WTC11 (cell line): ENCODE data around the gene INSL3.

Source experiments
- ATF2 ChIP-seq: sonication (generic); formaldehyde crosslinking; IDR thresholded peaks from 2 replicates; pipeline ENCODE4 v1.8.1; 2022; ENCODE audit warnings: low read depth, missing genetic modification reagents, borderline replicate concordance
- CREB1 ChIP-seq: sonication (generic); formaldehyde crosslinking; IDR thresholded peaks from 2 replicates; pipeline ENCODE4 v1.8.0; 2023; ENCODE audit warnings: mild to moderate bottlenecking, missing genetic modification reagents
- CTCF ChIP-seq: fragments of 200-600 bp; IDR thresholded peaks from 2 replicates; pipeline ENCODE4 v1.8.0; 2022; ENCODE audit warnings: antibody characterized with exemption
- EMX1 ChIP-seq: fragments of 250-450 bp; sonication (Bioruptor Pico); IDR thresholded peaks from 2 replicates; pipeline ENCODE4 v1.8.0; 2021; ENCODE audit warnings: mild to moderate bottlenecking
- HMGA2 ChIP-seq: fragments of 250-450 bp; sonication (Bioruptor Pico); IDR thresholded peaks from 2 replicates; pipeline ENCODE4 v1.4.0; 2021; ENCODE audit warnings: mild to moderate bottlenecking, moderate library complexity
- JUN ChIP-seq: sonication (generic); formaldehyde crosslinking; IDR thresholded peaks from 2 replicates; pipeline ENCODE4 v1.8.0; 2023; ENCODE audit warnings: mild to moderate bottlenecking, missing genetic modification reagents
- MAX ChIP-seq: sonication (generic); formaldehyde crosslinking; IDR thresholded peaks from 2 replicates; pipeline ENCODE4 v1.8.0; 2022; ENCODE audit warnings: mild to moderate bottlenecking, missing genetic modification reagents
- MXD4 ChIP-seq: fragments of 250-450 bp; sonication (Bioruptor Pico); IDR thresholded peaks from 2 replicates; pipeline ENCODE4 v1.8.0; 2021; ENCODE audit warnings: mild to moderate bottlenecking, moderate library complexity, borderline replicate concordance
- NFYB ChIP-seq: sonication (generic); formaldehyde crosslinking; conservative IDR thresholded peaks from 2 replicates; pipeline ENCODE4 v1.8.0; 2022; ENCODE audit warnings: low read depth, missing genetic modification reagents
- NR2C2 ChIP-seq: sonication (generic); formaldehyde crosslinking; IDR thresholded peaks from 2 replicates; pipeline ENCODE4 v1.8.0; 2022; ENCODE audit warnings: mild to moderate bottlenecking, missing genetic modification reagents
- TP53 ChIP-seq: sonication (generic); formaldehyde crosslinking; IDR thresholded peaks from 2 replicates; pipeline ENCODE4 v1.8.1; 2023; ENCODE audit warnings: mild to moderate bottlenecking, missing genetic modification reagents
- USF2 ChIP-seq: sonication (generic); formaldehyde crosslinking; IDR thresholded peaks from 2 replicates; pipeline ENCODE4 v1.8.1; 2023; ENCODE audit warnings: mild to moderate bottlenecking, missing genetic modification reagents, moderate library complexity
- ZNF121 ChIP-seq: sonication (generic); formaldehyde crosslinking; IDR thresholded peaks from 2 replicates; pipeline ENCODE4 v1.8.0; 2023; ENCODE audit warnings: missing genetic modification reagents

- TF ChIP-seq ZNF121 (no peak), CTCF (no peak), HMGA2 (CRISPR knock-in tag) (no peak), ATF2 (no peak), NR2C2 (no peak), TP53 (CRISPR knock-in tag) (no peak), MXD4 (CRISPR knock-in tag) (no peak), JUN (CRISPR knock-in tag) (no peak), CREB1 (CRISPR knock-in tag) (no peak), USF2 (CRISPR knock-in tag) (no peak), MAX (no peak), EMX1 (CRISPR knock-in tag) (no peak), NFYB (CRISPR knock-in tag) (no peak)
Measured at GRCh38 chr19:17843292-17843827, 22.0 kb upstream of the INSL3 start.
